KMS-11 (cell line): Measurements from ENCODE around the gene GAN.
A peak's percentile ranks its signal among the peaks of the same experiment; 100 is the strongest.

ENCODE experiments used
- H2AFZ ChIP-seq: fragments of 200-600 bp; sonication (generic); 2 replicates; pipeline ENCODE4 v1.6.1; 2016; ENCODE audit warnings: antibody characterized with exemption, mixed run types, low read depth
- H3K27ac ChIP-seq: fragments of 200-600 bp; sonication (generic); 2 replicates; pipeline ENCODE4 v1.6.1; 2016; ENCODE audit warnings: mild to moderate bottlenecking, mixed run types
- H3K27me3 ChIP-seq: fragments of 200-600 bp; sonication (generic); 2 replicates; pipeline ENCODE4 v1.6.1; 2017; ENCODE audit warnings: mild to moderate bottlenecking, low read depth, mixed run types, moderate library complexity; ENCODE audit not compliant: insufficient read depth
- H3K36me3 ChIP-seq: fragments of 200-600 bp; sonication (generic); 2 replicates; pipeline ENCODE4 v1.6.1; 2017; ENCODE audit warnings: mild to moderate bottlenecking, mixed run types; ENCODE audit not compliant: insufficient read depth
- H3K4me1 ChIP-seq: fragments of 200-600 bp; sonication (generic); 2 replicates; pipeline ENCODE4 v1.6.1; 2016; ENCODE audit warnings: mild to moderate bottlenecking, low read depth, mixed run types; ENCODE audit not compliant: poor library complexity, severe bottlenecking
- H3K4me2 ChIP-seq: fragments of 200-600 bp; sonication (generic); 2 replicates; pipeline ENCODE4 v1.7.0; 2016; ENCODE audit warnings: mild to moderate bottlenecking, mixed run types
- H3K4me3 ChIP-seq: fragments of 200-600 bp; sonication (generic); IDR thresholded peaks from 2 replicates; pipeline ENCODE4 v1.6.1; 2017; ENCODE audit warnings: low read depth, low read length, mixed read lengths; ENCODE audit not compliant: insufficient read depth
- H3K79me2 ChIP-seq: fragments of 200-600 bp; sonication (generic); 2 replicates; pipeline ENCODE4 v1.6.1; 2016; ENCODE audit warnings: low read depth, mixed run types; ENCODE audit not compliant: insufficient read depth
- H3K9ac ChIP-seq: fragments of 200-600 bp; sonication (generic); 2 replicates; pipeline ENCODE4 v1.6.1; 2016; ENCODE audit warnings: mild to moderate bottlenecking, mixed run types
- H4K20me1 ChIP-seq: fragments of 200-600 bp; sonication (generic); 2 replicates; pipeline ENCODE4 v1.6.1; 2016; ENCODE audit warnings: mild to moderate bottlenecking, mixed run types; ENCODE audit not compliant: insufficient read depth
- CTCF ChIP-seq: fragments of 200-600 bp; sonication (generic); conservative IDR thresholded peaks from 2 replicates; pipeline ENCODE4 v1.6.1; 2017; ENCODE audit warnings: low read depth, mild to moderate bottlenecking, antibody characterized with exemption, low read length, moderate library complexity, mixed read lengths

Gene GAN

DNA sequence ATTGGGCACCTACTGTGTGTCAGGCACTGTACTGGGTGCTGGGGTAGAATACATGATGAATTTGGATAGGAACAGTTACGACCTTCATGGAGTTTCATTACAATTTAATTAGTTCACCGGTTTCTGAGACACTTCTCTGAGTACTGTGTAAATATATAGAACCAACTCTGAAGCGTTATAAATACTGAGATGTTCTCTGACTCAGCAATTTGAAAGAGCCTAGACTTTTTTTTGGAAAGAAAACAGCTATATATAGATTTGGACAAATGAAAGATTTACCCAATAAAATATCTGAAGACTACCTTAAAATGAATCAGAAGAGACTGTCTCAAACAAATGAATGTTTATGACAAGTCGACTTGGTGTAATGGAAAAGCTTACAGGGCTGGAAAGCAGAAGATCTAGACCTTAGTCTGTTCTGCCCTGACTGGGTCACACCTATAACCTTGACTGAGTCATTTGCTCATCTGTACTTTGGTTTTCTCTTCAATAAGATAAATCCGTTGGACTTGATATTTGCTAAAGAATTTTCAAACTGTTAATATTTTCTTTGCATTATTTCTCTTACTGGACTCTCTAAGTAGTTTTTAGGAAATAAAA lies 4.6 kb upstream of the GAN start:
- H3K4me1 ChIP-seq: no peaks in the 10 kb centered on the region
- no peak overlapping the region for H3K4me2 ChIP-seq
- H4K20me1 ChIP-seq: no peaks in the 10 kb centered on the region
- no peak overlapping the region for H3K9ac ChIP-seq
- no peak for TF ChIP-seq CTCF
- H3K4me3 ChIP-seq: no peak overlapping the region
- H3K79me2 ChIP-seq: peaks cover 6% of the 10 kb centered on the region; the same call in 1 of the 2 replicates
- no peaks in the 10 kb centered on the region for H3K27me3 ChIP-seq
- H3K36me3 ChIP-seq: no peaks in the 10 kb centered on the region
- H3K27ac ChIP-seq: no peak overlapping the region
- H2AFZ ChIP-seq: no peak overlapping the region

- no peak overlapping the region for H3K9ac ChIP-seq
- H3K36me3 ChIP-seq: no peaks in the 10 kb centered on the region
- H3K79me2 ChIP-seq: peaks cover 10% of the 10 kb centered on the region; the same call in 1 of the 2 replicates
- no peak overlapping the region for H2AFZ ChIP-seq
- no peak overlapping the region for H3K4me2 ChIP-seq
- no peak overlapping the region for H3K4me3 ChIP-seq
- H4K20me1 ChIP-seq: no peaks in the 10 kb centered on the region
- H3K27me3 ChIP-seq: no peaks in the 10 kb centered on the region
- H3K27ac ChIP-seq: no peak overlapping the region
- peaks cover 4% of the 10 kb centered on the region for H3K4me1 ChIP-seq
- no peak for TF ChIP-seq CTCF
Observed at GRCh38 chr16:81311762-81312161, 3.0 kb upstream of the GAN start.

DNA sequence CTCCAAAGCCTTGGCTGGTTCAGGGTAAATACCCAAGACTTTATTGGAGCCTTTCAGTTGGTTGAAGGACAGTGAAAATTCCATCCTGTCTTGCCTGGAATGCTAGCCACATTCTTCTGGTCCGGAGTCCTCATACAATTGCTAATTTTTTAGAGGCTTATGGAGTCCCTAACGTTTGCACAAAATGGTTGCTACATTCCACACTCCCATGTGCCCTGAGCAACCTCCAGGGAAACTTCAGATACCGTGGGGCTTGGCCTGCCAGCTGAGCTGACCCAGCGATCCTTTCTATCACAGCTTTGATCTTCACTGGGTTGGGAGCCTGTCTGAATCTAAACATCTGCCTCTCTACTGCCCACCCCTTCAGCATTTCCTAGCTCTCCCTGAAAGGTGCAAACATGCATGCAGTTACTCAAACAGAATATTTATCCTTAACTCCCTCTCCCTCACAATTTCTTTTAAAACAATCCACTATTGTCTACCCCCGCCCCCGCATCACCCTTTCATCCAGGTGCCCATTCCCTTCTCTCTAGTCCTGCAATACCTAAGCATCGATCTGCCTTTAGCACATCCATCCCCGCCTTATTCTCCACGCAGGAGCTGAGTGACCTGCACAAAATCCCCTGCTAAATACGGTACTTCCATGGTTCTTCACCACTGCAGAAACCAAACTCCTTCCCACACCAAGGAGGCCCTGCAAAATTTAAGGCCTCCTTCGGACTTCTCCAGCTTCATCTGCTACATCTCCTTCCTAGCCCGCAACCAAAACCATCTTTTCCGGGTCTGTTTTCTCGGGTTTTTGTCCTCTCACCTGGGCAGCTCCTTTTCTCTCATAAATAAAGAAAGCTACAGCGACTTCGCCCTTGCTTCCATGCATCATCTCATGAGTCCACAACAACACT lies 810 bp upstream of the GAN start:
- H3K27ac ChIP-seq: 0 out of 2 replicates have a peak overlapping the region, but pooled peaks have one; percentile 4
- no peaks in the 10 kb centered on the region for H3K27me3 ChIP-seq

More for the DNA sequence above, 810 bp upstream of the GAN start:
- Histone ChIP-seq H3K4me3 (peak overlapping the region; percentile 67), H3K79me2 (peaks cover 23% of the 10 kb centered on the region; the same call in 1 of the 2 replicates), H3K36me3 (no peaks in the 10 kb centered on the region), H3K4me2 (peak overlapping the region; percentile 72), H3K9ac (peak overlapping the region; percentile 31; the same call in 1 of the 2 replicates), H3K4me1 (peaks cover 12% of the 10 kb centered on the region), H4K20me1 (no peaks in the 10 kb centered on the region), H2AFZ (peak overlapping the region; percentile 69)
- TF ChIP-seq CTCF: no peak
